GM12891 (cell line): ENCODE data around the gene BTF3.

Experiments
- POLR2A ChIP-seq: IDR thresholded peaks from 2 replicates; pipeline ENCODE4 v1.6.1; 2011; ENCODE audit warnings: low read depth, low read length, control low read depth
- SPI1 ChIP-seq: IDR thresholded peaks from 2 replicates; pipeline ENCODE4 v1.6.1; 2011; ENCODE audit warnings: low read depth, low read length, control low read depth
- TAF1 ChIP-seq: IDR thresholded peaks from 2 replicates; pipeline ENCODE4 v1.6.1; 2011; ENCODE audit warnings: low read depth, low read length, control low read depth

DNA sequence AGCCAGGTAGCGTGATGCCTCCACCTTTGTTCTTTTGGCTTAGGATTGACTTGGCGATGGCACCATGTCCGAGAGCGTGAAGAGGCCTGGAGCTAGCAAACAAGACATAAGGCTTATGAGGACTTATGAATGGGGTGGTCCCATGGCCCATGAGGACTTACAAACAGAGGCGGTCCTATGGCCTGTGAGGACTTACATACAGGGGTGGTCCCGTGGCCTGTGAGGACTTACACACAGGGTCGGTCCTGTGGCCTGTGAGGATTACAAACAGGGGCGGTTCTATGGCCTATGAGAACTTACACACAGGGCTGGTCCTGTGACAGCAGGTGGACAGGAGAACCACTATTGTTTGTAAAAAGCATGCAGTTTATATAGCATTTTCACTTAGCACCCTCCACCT lies 28.4 kb upstream of the BTF3 start:
- no peak for TF ChIP-seq POLR2A
- TF ChIP-seq TAF1, result no peak
- no peak for TF ChIP-seq SPI1
